ENCODE data around the gene CEP126. TPM values are rescaled to one million over a fixed set of nuclear protein-coding genes. Genes with fewer than 3 reads are reported as not detected.
"Not testable (repeated sequence)": the region's sequence is repeated elsewhere in the genome, so short reads cannot be mapped to it uniquely, and the experiment has no call there.

The CEP126 gene
- total RNA-seq, 1 donor = 0.63 TPM

GRCh38 chr11:101974771-101975170, 60.0 kb downstream of the CEP126 start:
- no peaks in the 10 kb centered on the region for H3K27me3 ChIP-seq (ENCODE audit: insufficient read depth, low read length)
- no peaks in the 10 kb centered on the region for H3K4me1 ChIP-seq (ENCODE audit: insufficient read depth, low read length)
- no peaks in the 10 kb centered on the region for H3K9me3 ChIP-seq (ENCODE audit: low read depth, low read length)
- H3K4me3 ChIP-seq (ENCODE audit: low read length) = no peak overlapping the region

DNA sequence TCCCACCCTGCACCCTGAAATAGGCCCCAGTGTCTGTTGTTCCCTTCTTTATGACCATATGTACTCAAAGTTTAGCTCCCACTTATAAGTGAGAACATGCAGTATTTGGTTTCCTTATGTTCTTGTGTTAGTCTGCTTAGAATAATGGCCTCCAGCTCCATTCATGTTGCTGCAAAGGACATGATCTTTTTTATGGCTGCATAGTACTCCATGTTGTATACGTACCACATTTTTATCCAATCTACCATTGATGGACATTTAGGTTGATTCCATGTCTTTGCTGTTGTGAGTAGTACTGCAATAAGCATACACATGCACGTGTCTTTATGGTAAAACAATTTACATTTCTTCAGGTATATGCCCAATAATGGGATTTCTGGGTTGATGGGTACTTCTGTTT, 60.9 kb downstream of the CEP126 start:
- Histone ChIP-seq H3K4me1 (ENCODE audit: insufficient read depth, low read length) (no peaks in the 10 kb centered on the region), H3K4me3 (ENCODE audit: low read length) (no peak overlapping the region), H3K9me3 (ENCODE audit: low read depth, low read length) (no peaks in the 10 kb centered on the region), H3K27me3 (ENCODE audit: insufficient read depth, low read length) (no peaks in the 10 kb centered on the region)

DNA sequence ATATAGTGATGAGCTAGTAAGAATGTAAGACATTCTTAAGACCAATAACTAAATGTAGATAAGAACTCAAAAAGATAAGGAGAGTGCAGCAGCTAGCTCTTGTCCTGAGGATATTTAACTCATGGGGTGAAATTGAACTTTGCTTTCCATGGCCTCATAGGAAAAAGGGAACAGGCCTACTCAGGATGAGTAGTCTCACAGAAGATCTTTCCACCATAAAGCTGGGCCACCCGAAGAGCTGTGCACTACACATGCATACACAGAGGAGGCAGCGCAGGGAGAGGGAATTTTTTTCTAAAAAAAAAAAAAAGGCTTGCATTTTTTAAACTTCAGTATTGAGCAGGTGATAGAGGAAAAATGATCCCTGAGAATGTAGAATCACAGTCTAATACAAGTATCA, 72.6 kb downstream of the CEP126 start:
- Histone ChIP-seq H3K27me3 (ENCODE audit: insufficient read depth, low read length) (no peaks in the 10 kb centered on the region), H3K4me1 (ENCODE audit: insufficient read depth, low read length) (no peaks in the 10 kb centered on the region), H3K4me3 (ENCODE audit: low read length) (no peak overlapping the region), H3K9me3 (ENCODE audit: low read depth, low read length) (no peaks in the 10 kb centered on the region)

GRCh38 chr11:101993172-101993571, 78.4 kb downstream of the CEP126 start:
- no peak overlapping the region for H3K4me3 ChIP-seq (ENCODE audit: low read length)
- H3K9me3 ChIP-seq (ENCODE audit: low read depth, low read length) = no peaks in the 10 kb centered on the region
- no peaks in the 10 kb centered on the region for H3K4me1 ChIP-seq (ENCODE audit: insufficient read depth, low read length)
- H3K27me3 ChIP-seq (ENCODE audit: insufficient read depth, low read length) = no peaks in the 10 kb centered on the region

GRCh38 chr11:101994052-101994469, 79.3 kb downstream of the CEP126 start:
- H3K4me3 ChIP-seq (ENCODE audit: low read length); H3K27me3 ChIP-seq (ENCODE audit: insufficient read depth, low read length); H3K9me3 ChIP-seq (ENCODE audit: low read depth, low read length); H3K4me1 ChIP-seq (ENCODE audit: insufficient read depth, low read length): not testable (repeated sequence)

DNA sequence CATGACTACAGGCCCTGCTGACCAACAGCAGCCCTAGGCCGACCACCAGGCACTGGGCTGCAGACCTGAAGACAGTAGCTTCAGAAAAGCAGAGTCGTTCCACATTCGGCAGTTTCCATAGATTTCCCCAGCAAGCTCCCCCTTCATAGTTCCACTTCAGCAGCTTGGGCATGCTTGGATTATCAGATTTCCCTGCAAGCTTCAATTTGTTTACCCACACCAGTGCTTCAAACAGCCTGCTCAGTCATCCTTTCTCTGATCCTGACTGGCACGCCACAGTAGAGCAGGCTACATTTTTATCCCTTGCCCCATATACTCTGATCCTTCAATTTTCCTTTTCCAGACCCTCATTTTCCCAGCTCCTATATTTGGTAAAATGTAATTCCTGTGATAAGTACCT, 81.3 kb downstream of the CEP126 start:
- no peaks in the 10 kb centered on the region for H3K9me3 ChIP-seq (ENCODE audit: low read depth, low read length)
- H3K4me1 ChIP-seq (ENCODE audit: insufficient read depth, low read length) = no peaks in the 10 kb centered on the region
- no peaks in the 10 kb centered on the region for H3K27me3 ChIP-seq (ENCODE audit: insufficient read depth, low read length)
- H3K4me3 ChIP-seq (ENCODE audit: low read length) = no peak overlapping the region

DNA sequence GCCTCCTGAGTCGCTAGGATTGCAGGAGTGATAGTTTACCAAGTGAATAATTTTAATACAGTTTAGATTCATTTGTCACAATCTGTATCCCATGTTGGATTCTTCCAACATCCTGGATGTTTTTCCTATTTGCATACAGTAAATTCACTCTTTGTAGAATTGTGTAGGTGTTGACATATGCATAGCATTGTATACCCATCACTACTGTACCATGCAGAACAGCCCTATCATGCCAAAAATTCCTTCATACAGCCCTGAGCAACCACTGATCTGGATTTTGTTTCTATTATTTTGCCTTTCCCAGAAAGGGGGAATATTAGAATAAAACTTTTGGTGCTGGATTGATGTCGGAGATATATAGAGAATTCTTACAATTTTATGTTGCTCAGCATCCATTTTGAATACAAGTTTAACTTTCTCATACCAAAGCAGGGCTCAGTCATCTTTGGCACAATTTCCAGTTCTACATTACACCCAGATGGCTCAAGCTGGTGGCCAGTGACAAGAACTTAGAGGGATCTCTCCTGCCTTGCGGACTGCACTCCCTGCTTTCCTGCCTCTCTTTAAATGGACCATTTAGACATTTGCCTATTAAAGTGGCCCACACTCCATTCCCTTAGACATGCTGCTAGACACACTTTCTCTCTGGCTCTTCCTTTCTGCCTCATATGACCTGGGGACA, 87.0 kb downstream of the CEP126 start:
- H3K9me3 ChIP-seq (ENCODE audit: low read depth, low read length) = no peaks in the 10 kb centered on the region

DNA sequence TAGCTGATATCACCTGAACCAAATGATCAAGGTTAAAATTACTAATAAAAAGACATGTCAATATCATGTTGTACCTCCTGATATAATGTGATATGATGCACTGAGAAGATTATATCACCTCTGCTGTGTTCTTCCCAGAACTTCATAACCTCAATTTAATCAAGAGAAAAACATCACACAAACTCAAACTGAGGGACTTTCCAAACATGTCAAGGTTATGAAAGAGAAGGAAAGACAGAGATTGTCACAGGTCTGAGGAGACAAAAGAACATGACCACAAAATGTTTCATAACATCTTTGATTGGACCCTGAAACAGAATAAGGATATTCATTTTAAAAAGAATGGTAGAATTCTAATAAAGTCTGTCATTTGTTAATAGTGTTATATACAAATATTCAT, 89.4 kb downstream of the CEP126 start:
- H3K27me3 ChIP-seq (ENCODE audit: insufficient read depth, low read length) = no peaks in the 10 kb centered on the region
- no peaks in the 10 kb centered on the region for H3K4me1 ChIP-seq (ENCODE audit: insufficient read depth, low read length)
- H3K9me3 ChIP-seq (ENCODE audit: low read depth, low read length) = no peaks in the 10 kb centered on the region
- H3K4me3 ChIP-seq (ENCODE audit: low read length) = no peak overlapping the region

More for the DNA sequence above, 87.0 kb downstream of the CEP126 start:
- H3K27me3 ChIP-seq (ENCODE audit: insufficient read depth, low read length) = no peaks in the 10 kb centered on the region
- H3K4me1 ChIP-seq (ENCODE audit: insufficient read depth, low read length) = no peaks in the 10 kb centered on the region
- no peak overlapping the region for H3K4me3 ChIP-seq (ENCODE audit: low read length)

- peaks cover 3% of the 10 kb centered on the region for H3K27me3 ChIP-seq (ENCODE audit: insufficient read depth, low read length)
- H3K4me1 ChIP-seq (ENCODE audit: insufficient read depth, low read length) = no peaks in the 10 kb centered on the region
- no peaks in the 10 kb centered on the region for H3K9me3 ChIP-seq (ENCODE audit: low read depth, low read length)
- H3K4me3 ChIP-seq (ENCODE audit: low read length) = no peak overlapping the region
Observed at GRCh38 chr11:102005306-102005705, 90.5 kb downstream of the CEP126 start.

DNA sequence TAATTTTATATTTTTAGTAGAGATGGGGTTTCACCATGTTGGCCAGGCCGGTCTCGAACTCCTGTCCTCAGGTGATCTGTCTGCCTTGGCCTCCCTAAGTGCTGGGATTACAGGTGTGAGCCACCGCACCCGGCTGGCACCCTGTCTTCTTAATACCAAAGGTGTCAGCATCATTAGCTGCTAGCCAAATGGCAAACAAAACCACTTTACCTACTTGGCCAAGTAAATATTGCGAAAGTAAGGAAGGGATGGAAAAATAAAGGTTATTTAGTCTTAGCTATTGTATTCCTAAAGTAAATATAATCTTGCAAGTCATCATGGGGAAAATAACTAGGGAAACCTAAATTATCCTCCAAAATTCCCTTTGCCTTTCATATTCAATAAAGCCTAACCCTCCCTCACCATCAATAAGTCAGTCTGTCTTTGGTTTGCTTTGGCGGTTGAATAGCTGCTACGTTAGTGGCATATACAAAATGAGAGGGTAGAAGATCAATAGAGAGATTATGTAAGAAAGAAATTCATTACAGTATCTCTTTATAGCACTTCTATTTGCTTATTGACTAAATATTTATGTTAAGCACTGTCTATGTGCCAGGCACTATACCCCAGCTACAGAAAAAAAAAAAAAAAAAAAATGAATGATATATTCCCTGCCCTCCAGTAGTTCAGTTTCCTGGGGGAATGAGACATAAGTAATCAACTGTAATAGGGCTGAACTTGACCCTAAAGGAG, 92.2 kb downstream of the CEP126 start:
- no peak overlapping the region for H3K4me3 ChIP-seq (ENCODE audit: low read length)
- H3K27me3 ChIP-seq (ENCODE audit: insufficient read depth, low read length) = peaks cover 3% of the 10 kb centered on the region
- H3K9me3 ChIP-seq (ENCODE audit: low read depth, low read length) = no peaks in the 10 kb centered on the region
- H3K4me1 ChIP-seq (ENCODE audit: insufficient read depth, low read length) = no peaks in the 10 kb centered on the region

- no peaks in the 10 kb centered on the region for H3K4me1 ChIP-seq (ENCODE audit: insufficient read depth, low read length)
- H3K4me3 ChIP-seq (ENCODE audit: low read length) = no peak overlapping the region
- H3K27me3 ChIP-seq (ENCODE audit: insufficient read depth, low read length) = peaks cover 3% of the 10 kb centered on the region
- H3K9me3 ChIP-seq (ENCODE audit: low read depth, low read length) = no peaks in the 10 kb centered on the region
Observed at GRCh38 chr11:102007567-102008437, 93.0 kb downstream of the CEP126 start.

DNA sequence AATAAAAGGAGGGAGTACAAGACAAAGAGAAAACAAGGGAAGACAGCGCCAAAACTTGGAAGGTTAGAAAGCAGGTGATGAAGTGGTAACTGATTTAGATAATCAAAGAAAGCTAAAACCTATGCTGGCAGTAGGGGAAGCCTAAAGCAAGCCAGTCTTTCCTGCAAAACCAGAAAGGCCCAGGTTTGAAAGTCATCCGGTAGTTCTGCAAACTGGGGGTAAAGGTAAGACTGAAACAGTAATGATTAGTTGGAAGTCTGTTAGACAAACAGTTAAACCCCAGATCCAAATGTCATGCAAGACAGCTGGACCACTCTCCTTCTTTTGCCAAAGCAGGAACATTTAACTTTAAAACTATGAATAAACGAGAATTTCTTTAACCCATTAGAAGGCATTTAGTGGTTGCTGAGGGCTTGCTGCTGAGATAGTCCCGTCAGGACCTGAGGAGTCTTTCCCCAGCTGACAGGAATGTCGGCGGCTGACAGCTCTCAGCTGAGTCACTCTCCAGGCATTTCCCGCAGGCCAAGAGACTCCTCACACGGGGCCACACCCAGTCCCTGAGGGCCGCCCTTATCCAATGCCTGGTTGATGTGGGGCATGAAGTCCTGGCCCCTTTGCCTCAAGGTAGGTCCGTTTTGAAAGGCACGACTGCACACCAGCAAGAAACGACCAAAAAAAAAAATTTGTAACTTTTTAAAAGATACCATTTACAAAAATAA, 96.1 kb downstream of the CEP126 start:
- Histone ChIP-seq H3K4me3 (ENCODE audit: low read length) (no peak overlapping the region), H3K27me3 (ENCODE audit: insufficient read depth, low read length) (peaks cover 3% of the 10 kb centered on the region), H3K9me3 (ENCODE audit: low read depth, low read length) (no peaks in the 10 kb centered on the region), H3K4me1 (ENCODE audit: insufficient read depth, low read length) (no peaks in the 10 kb centered on the region)

GRCh38 chr11:102012946-102013345, 98.1 kb downstream of the CEP126 start:
- Histone ChIP-seq H3K4me1 (ENCODE audit: insufficient read depth, low read length) (no peaks in the 10 kb centered on the region), H3K9me3 (ENCODE audit: low read depth, low read length) (no peaks in the 10 kb centered on the region), H3K27me3 (ENCODE audit: insufficient read depth, low read length) (peaks cover 3% of the 10 kb centered on the region), H3K4me3 (ENCODE audit: low read length) (no peak overlapping the region)

DNA sequence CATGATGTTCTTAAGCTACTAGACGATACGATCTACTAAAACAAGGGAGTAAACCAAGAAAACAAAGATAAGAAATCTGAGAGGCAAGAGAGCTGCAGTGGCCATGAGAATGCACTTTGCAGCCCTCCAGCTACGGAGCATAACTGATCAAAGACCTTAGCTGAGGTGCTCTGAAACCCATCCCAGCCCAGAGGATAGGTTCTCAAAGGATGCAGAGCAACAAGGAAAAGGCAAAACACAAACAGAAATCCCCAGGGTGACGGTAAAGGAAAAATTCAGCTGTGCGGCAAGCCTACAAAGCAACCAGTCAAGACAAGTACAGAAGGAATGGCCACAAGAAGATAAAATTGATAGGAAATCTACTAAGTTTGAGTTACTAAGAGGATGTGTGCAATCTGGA, 99.9 kb downstream of the CEP126 start:
- Histone ChIP-seq H3K27me3 (ENCODE audit: insufficient read depth, low read length) (peaks cover 3% of the 10 kb centered on the region), H3K4me1 (ENCODE audit: insufficient read depth, low read length) (no peaks in the 10 kb centered on the region), H3K4me3 (ENCODE audit: low read length) (no peak overlapping the region), H3K9me3 (ENCODE audit: low read depth, low read length) (no peaks in the 10 kb centered on the region)

- Histone ChIP-seq H3K9me3 (ENCODE audit: low read depth, low read length) (no peaks in the 10 kb centered on the region), H3K27me3 (ENCODE audit: insufficient read depth, low read length) (no peaks in the 10 kb centered on the region), H3K4me1 (ENCODE audit: insufficient read depth, low read length) (no peaks in the 10 kb centered on the region), H3K4me3 (ENCODE audit: low read length) (no peak overlapping the region)
Observed at GRCh38 chr11:102017026-102017425, 102.2 kb downstream of the CEP126 start.
